Tibial artery (tissue), 4 donors: ENCODE measurements around the gene HTR7.

Experiments
- DNase-seq, 2 donors: peaks; one replicate each; pipeline ENCODE4 v3.0.0-alpha.2; 2019
- H3K27ac ChIP-seq, 2 donors: fragments of 200-600 bp; sonication (generic) in 1 of 2; 1 replicate in 1 of 2; 2 replicates in 1 of 2; pipeline ENCODE4 v1.5.1; 2018 to 2019; ENCODE audit warnings: mild to moderate bottlenecking in 1 of 2
- H3K27me3 ChIP-seq, 2 donors: fragments of 200-600 bp; sonication (generic) in 1 of 2; one replicate each; pipeline versions ENCODE4 v1.5.1 to v1.6.0; 2016 to 2019
- H3K36me3 ChIP-seq, 3 donors: fragments of 200-600 bp; sonication (generic) in 2 of 3; one replicate each; pipeline ENCODE4 v1.5.1; 2016 to 2019; ENCODE audit warnings: mild to moderate bottlenecking in 2 of 3
- H3K4me1 ChIP-seq, 4 donors: fragments of 200-600 bp; sonication (generic) in 2 of 4; 1 replicate in 3 of 4; 2 replicates in 1 of 4; pipeline ENCODE4 v1.5.1; 2016 to 2019
- H3K4me3 ChIP-seq, 2 donors: fragments of 200-600 bp; sonication (generic) in 1 of 2; 1 replicate in 1 of 2; 2 replicates in 1 of 2; pipeline ENCODE4 v1.5.1; 2018 to 2019; ENCODE audit warnings: mild to moderate bottlenecking in 2 of 2
- H3K9me3 ChIP-seq, 3 donors: fragments of 200-600 bp; sonication (generic) in 1 of 3; one replicate each; pipeline ENCODE4 v1.5.1; 2016 to 2019
- intact Hi-C: fragments of 100-400 bp; cut with DNase I; formaldehyde crosslinking; loops from one replicate; pipeline ENCODE4 v1.15.0; 2023; ENCODE audit warnings: low total_unique reads
- TF ChIP-seq, protein P1 (sequence below), 2 experiments: fragments of 200-600 bp in 1 of 2; fragments of 450-650 bp in 1 of 2; IDR thresholded peaks; one replicate each; pipeline ENCODE4 v1.5.1; 2017 to 2019; ENCODE audit warnings: antibody characterized with exemption in 2 of 2, mild to moderate bottlenecking in 1 of 2, moderate library complexity in 1 of 2

Gene HTR7

DNA sequence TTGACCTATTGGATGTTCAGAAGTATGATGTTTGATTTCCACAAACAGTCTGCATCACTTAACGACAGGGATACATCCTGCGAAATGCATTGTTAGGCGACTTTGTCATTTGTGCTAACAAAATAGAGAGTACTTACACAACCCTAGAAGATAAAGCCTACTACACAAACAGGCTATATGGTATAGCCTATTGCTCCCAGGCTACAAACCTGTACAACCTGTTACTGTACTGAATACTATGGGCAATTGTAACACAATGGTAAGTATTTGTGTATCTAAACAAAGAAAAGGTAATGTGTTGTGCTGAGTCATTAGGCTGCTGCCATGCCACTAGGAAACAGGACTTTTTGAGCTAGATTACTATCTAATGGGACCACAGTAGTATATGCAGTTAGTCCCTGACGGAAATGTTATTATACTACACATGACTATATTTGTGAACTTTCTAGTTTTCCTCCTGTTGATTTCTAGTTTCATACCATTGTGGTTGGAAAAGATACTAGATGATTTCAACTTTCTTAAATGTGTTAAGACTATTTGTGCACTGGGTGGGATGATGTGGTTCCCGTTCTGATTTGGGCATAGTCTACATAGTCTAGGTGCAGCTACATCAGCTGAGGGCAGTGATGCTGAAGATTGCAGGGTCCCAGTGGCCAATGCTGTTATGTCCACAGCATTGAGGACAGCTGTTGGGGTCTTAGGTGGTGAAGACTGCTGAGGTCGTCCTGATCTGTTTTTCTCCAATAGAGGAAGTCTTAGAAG lies 161.7 kb downstream of the HTR7 start:
- H3K4me3 ChIP-seq, result no peak overlapping the region
- TF ChIP-seq, protein P1, sequence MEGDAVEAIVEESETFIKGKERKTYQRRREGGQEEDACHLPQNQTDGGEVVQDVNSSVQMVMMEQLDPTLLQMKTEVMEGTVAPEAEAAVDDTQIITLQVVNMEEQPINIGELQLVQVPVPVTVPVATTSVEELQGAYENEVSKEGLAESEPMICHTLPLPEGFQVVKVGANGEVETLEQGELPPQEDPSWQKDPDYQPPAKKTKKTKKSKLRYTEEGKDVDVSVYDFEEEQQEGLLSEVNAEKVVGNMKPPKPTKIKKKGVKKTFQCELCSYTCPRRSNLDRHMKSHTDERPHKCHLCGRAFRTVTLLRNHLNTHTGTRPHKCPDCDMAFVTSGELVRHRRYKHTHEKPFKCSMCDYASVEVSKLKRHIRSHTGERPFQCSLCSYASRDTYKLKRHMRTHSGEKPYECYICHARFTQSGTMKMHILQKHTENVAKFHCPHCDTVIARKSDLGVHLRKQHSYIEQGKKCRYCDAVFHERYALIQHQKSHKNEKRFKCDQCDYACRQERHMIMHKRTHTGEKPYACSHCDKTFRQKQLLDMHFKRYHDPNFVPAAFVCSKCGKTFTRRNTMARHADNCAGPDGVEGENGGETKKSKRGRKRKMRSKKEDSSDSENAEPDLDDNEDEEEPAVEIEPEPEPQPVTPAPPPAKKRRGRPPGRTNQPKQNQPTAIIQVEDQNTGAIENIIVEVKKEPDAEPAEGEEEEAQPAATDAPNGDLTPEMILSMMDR (IDR thresholded peaks at IDR 0.05), result no peak
- no peaks in the 10 kb centered on the region for H3K36me3 ChIP-seq
- DNase-seq, result no peak
- peaks cover 0 to 6% (median 0%) of the 10 kb centered on the region in 3 donors for H3K9me3 ChIP-seq
- H3K27ac ChIP-seq, result no peak overlapping the region
- H3K27me3 ChIP-seq, result no peaks in the 10 kb centered on the region
- no peaks in the 10 kb centered on the region for H3K4me1 ChIP-seq
- intact Hi-C loops, result no loop called here
